ENCODE results near the gene FAM221A.

DNA sequence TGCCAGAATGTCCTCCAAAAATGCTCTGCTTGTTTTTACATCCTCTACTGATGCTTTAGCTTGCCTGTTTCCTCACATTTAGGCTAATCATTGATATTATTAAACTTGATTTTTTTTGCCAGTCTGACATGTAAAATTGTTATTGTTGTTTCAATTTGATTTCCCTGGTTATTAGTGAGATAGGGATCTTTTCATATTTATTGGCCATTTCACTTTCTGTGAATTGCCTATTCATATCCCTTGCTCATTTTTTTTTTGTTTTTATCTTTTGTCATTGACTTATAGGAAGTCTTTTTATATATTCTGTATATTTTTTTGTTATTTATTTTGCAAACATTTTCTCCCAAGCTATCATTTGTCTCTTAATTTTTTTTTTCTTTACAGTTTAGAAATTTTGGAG, 13.2 kb downstream of the FAM221A start:
- TF ChIP-seq POLR2A (IDR thresholded peaks at IDR 0.05): no peak
- TF ChIP-seq, protein P1, sequence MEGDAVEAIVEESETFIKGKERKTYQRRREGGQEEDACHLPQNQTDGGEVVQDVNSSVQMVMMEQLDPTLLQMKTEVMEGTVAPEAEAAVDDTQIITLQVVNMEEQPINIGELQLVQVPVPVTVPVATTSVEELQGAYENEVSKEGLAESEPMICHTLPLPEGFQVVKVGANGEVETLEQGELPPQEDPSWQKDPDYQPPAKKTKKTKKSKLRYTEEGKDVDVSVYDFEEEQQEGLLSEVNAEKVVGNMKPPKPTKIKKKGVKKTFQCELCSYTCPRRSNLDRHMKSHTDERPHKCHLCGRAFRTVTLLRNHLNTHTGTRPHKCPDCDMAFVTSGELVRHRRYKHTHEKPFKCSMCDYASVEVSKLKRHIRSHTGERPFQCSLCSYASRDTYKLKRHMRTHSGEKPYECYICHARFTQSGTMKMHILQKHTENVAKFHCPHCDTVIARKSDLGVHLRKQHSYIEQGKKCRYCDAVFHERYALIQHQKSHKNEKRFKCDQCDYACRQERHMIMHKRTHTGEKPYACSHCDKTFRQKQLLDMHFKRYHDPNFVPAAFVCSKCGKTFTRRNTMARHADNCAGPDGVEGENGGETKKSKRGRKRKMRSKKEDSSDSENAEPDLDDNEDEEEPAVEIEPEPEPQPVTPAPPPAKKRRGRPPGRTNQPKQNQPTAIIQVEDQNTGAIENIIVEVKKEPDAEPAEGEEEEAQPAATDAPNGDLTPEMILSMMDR (IDR thresholded peaks at IDR 0.05): no peak
